Measurements from ENCODE around the gene HNRNPDL. TPM values are rescaled to one million over a fixed set of nuclear protein-coding genes. Genes with fewer than 3 reads are reported as not detected.
"Not testable (repeated sequence)": the region's sequence is repeated elsewhere in the genome, so short reads cannot be mapped to it uniquely, and the experiment has no call there.

HNRNPDL gene
- 254 and 315 TPM in 2 replicates for total RNA-seq (2014; rRNA removed; shearing (Covaris generic))

DNA sequence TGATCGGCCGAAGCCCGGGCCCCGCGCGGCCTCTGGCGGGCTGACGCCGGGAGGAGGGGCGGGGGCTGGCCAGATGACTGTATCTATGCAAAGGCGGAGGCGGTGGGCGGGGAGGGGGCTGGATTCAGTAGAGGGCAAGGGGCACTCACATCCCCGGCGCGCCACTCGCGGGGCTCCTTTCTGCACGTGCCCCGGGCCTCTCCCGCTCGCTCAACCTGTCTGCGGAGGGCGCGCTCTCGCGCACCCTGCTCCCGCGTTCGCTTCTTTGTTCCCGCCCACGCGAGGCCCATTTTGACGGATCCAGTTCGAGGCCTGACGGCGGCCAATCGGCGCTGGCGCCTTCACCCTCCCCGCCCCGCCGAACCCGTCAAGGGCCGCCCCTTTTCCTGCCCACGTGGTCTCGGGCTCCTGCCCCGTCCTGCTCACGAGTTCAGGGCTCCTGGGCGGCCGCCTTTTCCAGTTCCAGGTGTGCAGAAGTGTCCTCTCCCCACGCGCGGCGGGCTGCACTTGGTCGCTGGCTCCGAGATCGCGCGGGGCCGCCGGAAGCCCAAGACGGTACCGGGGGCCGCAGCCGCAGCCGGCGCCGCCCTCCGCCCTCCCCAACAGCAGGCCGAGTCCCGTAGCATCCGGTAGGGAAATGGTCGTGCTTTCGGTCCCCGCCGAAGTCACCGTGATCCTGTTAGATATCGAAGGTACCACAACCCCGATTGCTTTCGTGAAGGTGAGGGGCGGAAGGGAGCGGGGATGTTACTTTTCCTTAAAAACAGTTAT lies at the start of gene HNRNPDL, which contains the start of gene ENOPH1:
Gene HNRNPDL, minus strand, starts transcription at position 270 of the 771 bp plus-strand sequence. CDS start 772 bp downstream, outside the sequence.
Gene ENOPH1, plus strand, starts transcription at position 398 of the 771 bp plus-strand sequence. Its CDS starts 240 bp downstream, at position 638.
- in situ Hi-C loops (cut with HindIII; ENCODE audit: low sequenced_read_pairs) = no loop called here
- DNase-seq (ENCODE audit: low spot score) = peak; percentile 96

DNA sequence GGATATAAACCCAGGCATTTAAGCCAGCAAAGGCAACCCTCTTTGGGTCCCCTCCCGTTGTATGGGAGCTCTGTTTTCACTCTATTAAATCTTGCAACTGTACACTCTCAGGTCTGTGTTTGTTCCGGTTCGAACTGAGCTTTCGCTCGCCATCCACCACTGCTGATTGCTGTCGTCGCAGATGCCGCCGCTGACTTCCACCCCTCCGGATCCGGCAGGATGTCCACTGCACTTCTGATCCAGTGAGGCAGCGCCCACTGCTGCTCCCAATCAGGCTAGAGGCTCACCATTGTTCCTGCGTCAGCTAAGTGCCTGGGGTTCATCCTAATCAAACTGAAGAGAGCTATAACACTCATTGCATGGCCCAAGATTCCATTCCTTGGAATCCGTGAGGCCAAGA lies 49.3 kb upstream of the HNRNPDL start:
- DNase-seq (ENCODE audit: low spot score) = no peak
- in situ Hi-C loops (cut with HindIII; ENCODE audit: low sequenced_read_pairs) = no loop called here

DNA sequence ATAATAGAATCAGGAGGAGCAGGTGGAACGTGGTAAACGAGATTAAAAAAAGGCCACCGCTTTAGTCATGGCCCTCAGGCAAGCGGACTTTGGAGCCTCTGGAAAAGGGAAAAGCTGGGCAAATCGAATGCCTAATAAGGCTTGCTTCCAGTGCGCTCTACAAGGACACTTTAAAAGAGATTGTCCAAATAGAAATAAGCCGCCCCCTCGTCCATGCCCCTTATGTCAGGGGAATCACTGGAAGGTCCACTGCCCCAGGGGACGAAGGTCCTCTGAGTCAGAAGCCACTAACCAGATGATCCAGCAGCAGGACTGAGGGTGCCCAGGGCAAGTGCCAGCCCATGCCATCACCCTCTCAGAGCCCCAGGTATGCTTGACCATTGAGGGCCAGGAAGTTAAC lies 47.2 kb upstream of the HNRNPDL start:
- in situ Hi-C loops (cut with HindIII; ENCODE audit: low sequenced_read_pairs); DNase-seq (ENCODE audit: low spot score): not testable (repeated sequence)

DNA sequence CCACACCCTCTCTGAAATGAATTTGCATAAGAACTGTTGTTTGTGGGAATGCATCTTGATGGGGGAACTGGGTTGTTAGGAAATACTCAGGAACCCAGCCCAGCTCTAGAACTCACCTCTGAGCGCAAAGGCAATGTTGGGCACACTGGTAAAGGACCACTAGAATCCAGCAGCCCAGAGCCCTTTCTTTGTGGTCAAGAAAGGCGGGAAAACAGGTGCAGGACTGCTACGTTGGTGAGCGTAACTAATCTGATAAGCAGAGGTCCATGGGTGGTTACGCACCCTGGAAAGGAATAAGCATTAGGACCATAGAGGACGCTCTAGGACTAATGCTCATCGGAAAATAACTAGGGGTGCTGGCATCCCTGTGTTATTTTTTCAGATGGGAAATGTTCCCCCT lies 45.7 kb upstream of the HNRNPDL start:
- DNase-seq (ENCODE audit: low spot score); in situ Hi-C loops (cut with HindIII; ENCODE audit: low sequenced_read_pairs): not testable (repeated sequence)

DNA sequence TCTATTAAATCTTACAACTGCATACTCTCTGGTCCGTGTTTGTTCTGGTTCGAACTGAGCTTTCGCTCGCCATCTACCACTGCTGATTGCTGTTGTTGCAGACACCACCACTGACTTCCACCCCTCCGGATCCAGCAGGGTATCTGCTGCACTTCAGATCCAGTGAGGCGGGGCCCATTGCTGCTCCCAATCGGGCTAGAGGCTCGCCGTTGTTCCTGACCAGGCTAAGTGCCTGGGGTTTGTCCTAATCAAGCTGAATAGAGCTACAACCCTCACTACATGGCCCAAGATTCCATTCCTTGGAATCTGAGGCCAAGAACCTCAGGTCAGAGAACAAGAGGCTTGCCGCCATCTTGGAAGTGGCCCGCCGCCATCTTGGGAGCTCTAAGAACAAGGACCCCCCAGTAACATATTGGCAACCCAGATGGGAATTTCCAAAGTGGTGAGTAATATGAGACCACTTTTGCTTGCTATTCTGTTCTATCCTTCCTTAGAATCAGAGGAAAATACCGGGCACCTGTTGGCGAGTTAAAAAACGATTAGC lies 43.4 kb upstream of the HNRNPDL start:
- no peak for DNase-seq (ENCODE audit: low spot score)
- in situ Hi-C loops (cut with HindIII; ENCODE audit: low sequenced_read_pairs) = no loop called here

DNA sequence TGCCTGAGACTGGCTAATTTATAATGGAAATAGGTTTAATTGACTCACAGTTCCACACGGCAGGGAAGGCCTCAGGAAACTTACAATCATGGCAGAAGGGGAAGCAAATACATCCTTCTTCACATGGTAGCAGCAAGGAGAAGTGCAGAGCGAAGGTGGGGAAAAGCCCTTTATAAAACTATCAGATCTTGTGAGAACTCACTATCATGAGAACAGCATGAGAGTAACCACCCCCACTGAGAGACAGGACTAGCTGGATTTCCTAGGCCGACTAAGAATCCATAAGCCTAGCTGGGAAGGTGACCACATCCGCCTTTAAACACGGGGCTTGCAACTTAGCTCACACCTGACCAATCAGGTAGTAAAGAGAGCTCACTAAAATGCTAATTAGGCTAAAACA lies 42.8 kb upstream of the HNRNPDL start:
- in situ Hi-C loops (cut with HindIII; ENCODE audit: low sequenced_read_pairs); DNase-seq (ENCODE audit: low spot score): not testable (repeated sequence)

DNA sequence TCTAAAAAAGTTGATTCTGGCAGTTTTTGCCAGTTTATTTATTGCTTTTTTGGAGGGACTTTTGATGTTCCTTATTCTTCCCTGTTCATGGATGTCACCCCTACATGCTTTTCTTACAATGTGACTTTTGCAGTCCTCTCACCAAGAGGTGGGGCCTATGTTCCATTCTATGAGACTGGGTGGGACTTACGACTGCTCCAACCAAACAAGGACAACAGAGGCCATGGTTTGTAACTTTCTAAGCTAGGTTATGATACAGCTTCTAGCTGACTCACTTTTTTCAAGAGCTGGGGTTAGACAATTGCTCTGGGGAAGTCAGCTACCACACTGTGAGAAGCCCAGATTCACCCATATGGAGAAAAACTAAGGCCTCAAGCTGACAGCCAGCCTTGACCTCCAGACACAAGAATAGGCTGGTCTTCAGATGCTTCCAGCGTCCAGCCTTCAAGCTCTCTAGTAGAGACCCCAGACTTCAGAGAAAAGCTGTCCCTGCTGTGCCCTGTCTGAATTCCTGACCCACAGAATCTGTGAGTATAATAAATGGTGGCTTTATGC lies 39.6 kb upstream of the HNRNPDL start:
- no peak for DNase-seq (ENCODE audit: low spot score)
- in situ Hi-C loops (cut with HindIII; ENCODE audit: low sequenced_read_pairs) = no loop called here

DNA sequence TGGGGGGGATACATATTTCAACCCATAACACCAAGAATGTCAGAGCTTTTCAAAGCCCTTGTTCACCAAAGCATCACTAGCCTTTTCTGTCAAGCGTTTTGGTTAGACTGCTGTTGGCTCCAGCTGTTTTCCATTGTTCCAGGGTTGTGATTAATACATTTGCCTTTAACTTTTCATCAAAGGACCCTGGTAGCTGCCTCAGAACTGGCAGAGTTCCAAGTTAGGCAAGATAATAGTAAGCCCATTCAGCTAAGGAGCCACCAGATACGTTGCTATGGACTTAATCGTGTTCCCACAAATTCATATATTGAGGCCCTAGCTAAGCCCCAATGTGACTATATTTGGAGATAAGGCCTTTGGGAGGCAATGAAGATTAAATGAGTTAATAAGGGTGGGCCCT lies 37.2 kb upstream of the HNRNPDL start:
- DNase-seq (ENCODE audit: low spot score) = no peak
- in situ Hi-C loops (cut with HindIII; ENCODE audit: low sequenced_read_pairs) = no loop called here

DNA sequence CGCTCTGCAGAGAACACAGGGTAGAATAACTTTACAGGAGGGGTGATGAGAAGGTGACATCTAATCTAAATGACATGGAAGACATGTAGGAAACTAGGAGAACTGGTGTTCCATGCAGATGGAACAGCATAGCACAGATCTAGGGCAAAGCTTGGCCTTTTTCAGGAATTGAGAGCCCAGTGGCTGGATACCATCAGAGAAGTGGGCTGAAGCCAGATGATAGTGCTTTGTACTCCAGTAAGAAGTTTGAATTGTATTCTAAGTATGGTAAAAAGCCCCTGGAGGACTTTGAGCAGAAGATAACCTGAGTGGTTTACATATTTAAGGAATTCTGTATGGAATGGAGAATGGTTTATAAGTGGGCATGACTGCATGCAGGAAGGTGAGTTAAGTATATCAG lies 33.0 kb upstream of the HNRNPDL start:
- DNase-seq (ENCODE audit: low spot score) = no peak
- in situ Hi-C loops (cut with HindIII; ENCODE audit: low sequenced_read_pairs) = no loop called here

DNA sequence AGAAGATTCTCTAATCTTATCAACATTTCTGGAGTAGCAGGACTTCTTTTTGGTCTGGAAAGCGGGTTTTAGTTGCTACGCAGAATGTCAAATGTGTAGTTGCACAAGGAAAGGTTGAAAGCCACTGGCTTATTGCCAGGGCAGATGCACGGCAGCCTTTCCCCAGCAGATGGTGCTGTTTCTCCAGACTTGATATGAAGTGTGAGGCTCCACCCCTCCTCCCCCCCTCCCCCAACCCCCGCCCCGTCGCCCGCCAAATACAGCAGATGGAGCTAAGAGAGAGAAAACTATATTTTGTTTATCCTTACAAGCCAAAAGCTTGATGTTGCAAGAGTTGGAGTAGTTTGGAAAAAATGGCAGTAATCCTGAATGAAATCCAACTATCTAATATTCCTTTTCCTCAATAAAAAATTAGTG lies 32.2 kb upstream of the HNRNPDL start:
- in situ Hi-C loops (cut with HindIII; ENCODE audit: low sequenced_read_pairs) = no loop called here
- DNase-seq (ENCODE audit: low spot score) = peak; percentile 91

DNA sequence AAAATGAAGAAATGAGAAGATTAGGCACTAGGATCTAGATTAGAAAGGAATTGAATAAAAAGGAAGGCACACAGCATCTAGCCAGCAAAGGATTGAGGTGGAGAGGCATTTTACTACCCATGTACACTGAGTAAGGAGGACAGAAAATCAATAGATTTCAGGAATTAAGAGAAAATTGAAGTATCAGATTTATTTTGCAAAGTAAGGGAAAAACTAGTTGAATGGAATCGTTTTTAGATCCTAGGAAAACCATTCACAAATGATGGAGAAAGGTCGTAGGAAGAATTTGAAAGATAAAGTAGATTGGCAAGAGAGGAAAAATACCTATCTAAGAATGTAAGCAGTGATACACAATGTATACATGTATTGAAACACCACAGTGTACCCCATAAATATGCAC lies 31.4 kb upstream of the HNRNPDL start:
- in situ Hi-C loops (cut with HindIII; ENCODE audit: low sequenced_read_pairs) = no loop called here
- no peak for DNase-seq (ENCODE audit: low spot score)

DNA sequence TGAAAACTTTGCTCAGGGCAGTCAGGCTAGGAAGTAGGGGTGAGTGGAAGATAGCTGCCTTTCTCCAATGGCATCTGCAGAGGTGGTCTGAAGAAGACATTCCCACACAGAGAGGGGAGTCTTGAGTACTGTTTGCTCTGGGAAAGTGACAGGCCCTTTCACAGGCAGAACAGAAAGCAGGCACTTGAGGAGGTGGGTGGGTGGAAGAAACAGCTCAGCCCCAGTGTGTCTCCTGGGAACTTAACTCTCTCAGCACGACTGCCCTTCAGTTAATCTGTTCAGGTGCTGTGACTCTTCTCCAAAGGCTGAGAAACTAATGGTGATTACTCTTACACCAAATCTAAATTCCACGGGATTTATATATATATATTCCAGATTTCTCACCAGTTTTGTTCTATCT lies 28.5 kb upstream of the HNRNPDL start:
- DNase-seq (ENCODE audit: low spot score) = no peak
- in situ Hi-C loops (cut with HindIII; ENCODE audit: low sequenced_read_pairs) = no loop called here

DNA sequence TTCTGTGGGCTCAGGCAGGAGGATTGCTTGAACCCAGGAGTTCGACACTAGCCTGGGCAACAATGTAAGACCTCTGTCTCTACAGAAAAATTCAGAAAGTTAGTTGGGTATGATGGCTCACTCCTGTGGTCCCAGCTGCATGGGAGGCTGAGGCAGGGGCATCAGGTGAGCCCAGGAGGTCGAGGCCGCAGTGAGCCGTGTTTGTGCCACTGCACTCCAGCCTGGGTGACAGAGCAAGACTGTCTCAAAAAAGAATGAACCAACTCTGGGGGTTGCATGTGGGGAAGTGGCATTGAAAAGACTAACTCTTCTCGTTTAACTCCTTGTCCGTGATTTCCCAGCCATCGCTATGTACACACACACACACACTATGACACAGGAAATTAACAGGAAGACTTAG lies 27.0 kb upstream of the HNRNPDL start:
- DNase-seq (ENCODE audit: low spot score) = no peak
- in situ Hi-C loops (cut with HindIII; ENCODE audit: low sequenced_read_pairs) = no loop called here

DNA sequence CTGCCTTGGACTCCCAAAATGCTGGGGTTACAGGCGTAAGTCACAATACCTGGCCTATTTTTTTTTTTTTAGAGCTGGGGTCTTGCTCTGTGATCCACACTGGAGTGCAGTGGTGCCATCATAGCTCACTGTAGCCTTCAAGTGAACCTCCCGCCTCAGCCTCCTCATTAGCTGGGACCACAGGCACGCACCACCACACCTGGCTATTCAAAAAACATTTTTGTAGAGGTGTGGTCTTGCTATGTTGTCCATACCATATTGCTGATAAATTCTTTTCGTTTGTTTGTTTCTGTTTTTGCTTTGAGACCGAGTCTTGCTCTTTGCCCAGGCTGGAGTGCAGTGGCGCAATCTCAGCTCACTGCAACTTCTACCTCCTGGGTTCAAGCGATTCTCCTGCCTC lies 21.8 kb upstream of the HNRNPDL start:
- DNase-seq (ENCODE audit: low spot score) = no peak
- in situ Hi-C loops (cut with HindIII; ENCODE audit: low sequenced_read_pairs) = no loop called here

DNA sequence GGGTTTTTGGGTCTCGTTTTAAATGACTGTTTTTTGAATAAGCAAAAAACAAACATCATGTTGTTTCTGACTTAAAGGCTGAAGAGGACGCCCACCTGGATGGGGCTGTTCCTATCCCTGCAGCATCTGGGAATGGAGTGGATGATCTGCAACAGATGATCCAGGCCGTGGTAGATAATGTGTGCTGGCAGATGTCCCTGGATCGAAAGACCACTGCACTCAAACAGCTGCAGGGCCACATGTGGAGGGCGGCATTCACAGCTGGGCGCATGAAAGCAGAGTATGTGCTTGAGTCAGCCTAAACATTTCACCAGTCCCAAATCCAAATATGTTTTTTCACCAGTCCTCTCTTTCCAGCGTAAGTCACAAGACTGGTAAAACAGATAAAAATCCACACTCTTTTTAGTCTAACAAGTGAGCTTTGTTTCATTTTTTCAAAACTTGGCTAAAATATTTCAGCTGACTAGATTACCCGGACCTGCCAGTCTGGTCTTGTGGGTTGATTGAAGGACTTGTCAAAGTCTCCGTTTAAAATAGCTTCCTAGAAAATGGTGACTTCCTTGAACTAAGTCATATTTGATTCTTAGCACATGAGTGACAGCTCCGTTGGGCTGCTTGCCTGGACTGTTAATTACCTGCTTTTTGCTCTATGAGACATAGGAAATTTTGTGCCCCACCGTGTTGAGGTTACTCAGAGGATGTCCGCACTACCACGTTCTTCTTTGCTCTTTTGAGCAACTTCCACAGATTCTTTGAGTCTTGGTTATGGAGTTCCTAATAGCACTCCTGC lies 20.9 kb upstream of the HNRNPDL start:
- in situ Hi-C loops (cut with HindIII; ENCODE audit: low sequenced_read_pairs) = no loop called here
- DNase-seq (ENCODE audit: low spot score) = no peak

DNA sequence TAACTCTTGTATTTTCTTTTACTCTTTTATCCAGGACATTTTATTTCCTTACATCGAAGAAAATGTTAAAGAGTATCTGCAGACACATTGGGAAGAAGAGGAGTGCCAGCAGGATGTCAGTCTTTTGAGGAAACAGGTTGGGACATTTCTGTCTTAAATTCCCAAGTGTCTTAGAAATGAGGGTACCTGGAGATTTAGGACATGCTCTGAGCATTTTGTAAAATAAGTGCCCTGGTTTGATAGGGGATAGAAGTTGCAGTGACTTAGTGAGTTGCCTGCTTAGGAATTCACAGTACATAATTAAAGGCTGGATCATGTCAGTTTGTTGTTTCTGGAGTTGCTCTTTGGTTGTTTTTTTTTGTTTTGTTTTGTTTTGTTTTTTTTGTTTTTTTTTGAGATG lies 17.6 kb upstream of the HNRNPDL start:
- no peak for DNase-seq (ENCODE audit: low spot score)
- in situ Hi-C loops (cut with HindIII; ENCODE audit: low sequenced_read_pairs) = no loop called here

DNA sequence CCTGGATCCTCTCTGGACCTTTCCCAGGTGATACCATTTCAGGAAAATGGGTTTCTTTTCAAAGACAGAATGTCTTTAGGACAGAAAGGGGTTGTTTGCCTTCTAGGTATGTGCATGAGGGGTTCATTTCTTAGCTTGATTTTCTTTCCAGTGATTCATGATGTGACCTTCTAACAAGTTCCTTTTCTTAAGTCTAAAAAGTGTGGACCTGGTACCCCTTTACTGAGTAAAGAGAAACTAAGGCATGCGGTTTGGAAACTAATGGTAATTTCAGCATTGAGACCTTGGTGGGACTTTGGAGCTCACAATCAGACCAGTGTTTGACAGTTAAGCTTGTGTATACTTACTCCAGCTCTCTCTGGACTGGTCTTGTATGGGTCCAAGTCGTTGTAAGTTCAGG lies 8.8 kb upstream of the HNRNPDL start:
- DNase-seq (ENCODE audit: low spot score) = no peak
- in situ Hi-C loops (cut with HindIII; ENCODE audit: low sequenced_read_pairs) = no loop called here

DNA sequence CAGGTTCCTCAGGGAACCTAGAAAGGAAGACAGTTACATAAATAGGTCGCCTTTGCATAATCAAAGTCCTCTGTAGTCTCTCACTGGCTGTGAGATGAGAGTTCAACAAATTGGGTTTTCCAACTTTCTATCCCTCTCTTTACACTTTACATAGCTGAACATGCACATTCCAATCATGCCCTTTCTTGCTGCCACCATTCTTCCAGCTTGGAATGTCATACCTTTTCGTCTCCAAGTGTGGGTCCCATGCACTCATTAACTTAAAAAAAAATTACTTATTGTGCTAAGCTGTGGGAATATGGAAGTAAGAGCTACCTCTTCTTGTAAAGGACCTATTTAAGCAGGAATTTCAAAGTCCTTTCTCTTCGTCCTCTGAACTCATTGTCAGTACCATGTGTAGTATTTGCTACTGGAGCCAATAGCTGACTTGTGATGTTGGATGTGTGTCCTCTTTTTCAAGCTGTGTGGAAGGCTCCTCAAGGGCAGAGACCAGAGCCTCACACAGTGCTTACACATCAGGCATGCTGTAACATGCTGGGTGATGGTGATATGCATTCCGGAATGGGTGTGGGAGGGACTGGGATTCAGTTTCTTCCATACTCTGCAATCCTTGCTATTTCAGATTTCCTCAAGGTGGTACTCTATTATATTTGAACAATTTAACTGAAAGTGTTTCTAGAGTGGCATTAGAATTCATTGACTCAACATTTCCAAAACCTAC lies 7.2 kb upstream of the HNRNPDL start:
- DNase-seq (ENCODE audit: low spot score) = no peak
- in situ Hi-C loops (cut with HindIII; ENCODE audit: low sequenced_read_pairs) = no loop called here

DNA sequence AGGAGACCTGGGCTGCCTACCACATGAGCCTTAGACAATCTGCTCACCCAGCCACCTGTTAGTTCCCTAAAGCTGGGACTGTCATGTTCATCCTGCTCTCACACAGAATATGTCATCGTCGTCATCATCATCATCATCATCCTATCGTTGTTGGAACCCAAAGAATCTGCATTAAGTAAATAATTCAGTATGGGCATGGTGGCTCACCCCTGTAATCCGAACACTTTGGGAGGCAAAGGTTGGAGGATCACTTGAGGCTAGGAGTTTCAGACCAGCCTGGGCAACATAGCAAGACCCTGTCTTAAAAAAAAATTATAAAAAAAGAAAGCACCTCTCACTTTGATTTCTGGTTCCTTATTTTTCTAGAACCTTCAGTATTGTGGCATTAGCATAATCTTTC lies 6.5 kb upstream of the HNRNPDL start:
- no peak for DNase-seq (ENCODE audit: low spot score)
- in situ Hi-C loops (cut with HindIII; ENCODE audit: low sequenced_read_pairs) = no loop called here

All from G401 (cell line).